Transverse colon (tissue), 4 donors: ENCODE results near the gene SLX4IP. TPM values are rescaled to one million over a fixed set of nuclear protein-coding genes. Genes with fewer than 3 reads are reported as not detected.
A peak's percentile ranks its signal among the peaks of the same experiment; 100 is the strongest.

Experiments
- DNase-seq: peaks from one replicate; pipeline ENCODE4 v3.0.0-alpha.2; 2019
- H3K27ac ChIP-seq, 4 donors: fragments of 200-600 bp; sonication (generic); 2 replicates each; pipeline ENCODE4 v1.5.1; 2016 to 2018; ENCODE audit warnings: inconsistent platforms in 4 of 4
- H3K27me3 ChIP-seq: fragments of 200-600 bp; sonication (generic); 2 replicates; pipeline ENCODE4 v1.5.1; 2017; ENCODE audit warnings: inconsistent platforms
- H3K36me3 ChIP-seq, 4 donors: fragments of 200-600 bp; sonication (generic); 2 replicates each; pipeline ENCODE4 v1.5.1; 2017 to 2019; ENCODE audit warnings: inconsistent platforms in 4 of 4
- H3K4me1 ChIP-seq, 4 donors: fragments of 200-600 bp; sonication (generic); 2 replicates each; pipeline ENCODE4 v1.5.1; 2017 to 2020; ENCODE audit warnings: inconsistent platforms in 4 of 4
- H3K4me3 ChIP-seq, 4 donors: fragments of 200-600 bp; sonication (generic); 1 replicate in 1 of 4; 2 replicates in 3 of 4; pipeline versions ENCODE4 v1.5.1 to v1.6.1; 2017 to 2019; ENCODE audit warnings: inconsistent platforms in 4 of 4
- H3K9me3 ChIP-seq, 2 donors: fragments of 200-600 bp; sonication (generic); 2 replicates each; pipeline ENCODE4 v1.5.1; 2017 to 2019; ENCODE audit warnings: inconsistent platforms in 2 of 2
- EP300 ChIP-seq: sonication (generic); formaldehyde crosslinking; IDR thresholded peaks from one replicate; pipeline ENCODE4 v1.6.1; 2017; ENCODE audit warnings: antibody characterized with exemption, low read depth
- POLR2A ChIP-seq: fragments of 450-650 bp; IDR thresholded peaks from one replicate; pipeline ENCODE4 v1.6.1; 2016; ENCODE audit warnings: antibody characterized with exemption, mild to moderate bottlenecking, moderate library complexity
- POLR2AphosphoS5 ChIP-seq, 3 donors: sonication (generic); formaldehyde crosslinking; IDR thresholded peaks; one replicate each; pipeline ENCODE4 v1.6.1; 2016; ENCODE audit warnings: antibody characterized with exemption in 3 of 3
- WGBS, 2 donors: methylation state at CpG; one replicate each; pipeline ENCODE4 v1.1.5; 2018; ENCODE audit warnings: low coverage in 1 of 2; 5-methylcytosine and 5-hydroxymethylcytosine counted together
- in situ Hi-C, 4 donors: fragments of 200-750 bp; cut with MboI; loops; one replicate each; pipeline versions ENCODE4 v1.15.0 to v1.15.1; 2017; ENCODE audit warnings: low sequenced_read_pairs in 3 of 4, low pct_ligation_motif_present in 1 of 4, low pct_unique_long_range_greater_than_20kb in 1 of 4
- intact Hi-C: fragments of 100-400 bp; cut with DNase I; formaldehyde crosslinking; loops from one replicate; pipeline ENCODE4 v1.15.1; 2023; ENCODE audit warnings: low total_unique reads
- total RNA-seq, 4 donors: library from RNA; depleted of rRNA; stranded (reverse); fragments of >200 nt; gene quantifications; one replicate each; pipeline ENCODE4 v1.1.0, GENCODE V29; 2016
- TF ChIP-seq, protein P1 (sequence below), 5 experiments: fragments of 200-600 bp in 3 of 5; fragments of 450-650 bp in 2 of 5; sonication (generic) in 3 of 5; IDR thresholded peaks; 1 replicate in 2 of 5; 2 replicates in 3 of 5; pipeline ENCODE4 v1.5.1; 2016 to 2017; ENCODE audit warnings: antibody characterized with exemption in 5 of 5, inconsistent platforms in 3 of 5, mild to moderate bottlenecking in 2 of 5, moderate library complexity in 1 of 5

SLX4IP gene
- total RNA-seq, 4 donors from 2014 or later: 5.4 to 8.4 (median 7.5) TPM

DNA sequence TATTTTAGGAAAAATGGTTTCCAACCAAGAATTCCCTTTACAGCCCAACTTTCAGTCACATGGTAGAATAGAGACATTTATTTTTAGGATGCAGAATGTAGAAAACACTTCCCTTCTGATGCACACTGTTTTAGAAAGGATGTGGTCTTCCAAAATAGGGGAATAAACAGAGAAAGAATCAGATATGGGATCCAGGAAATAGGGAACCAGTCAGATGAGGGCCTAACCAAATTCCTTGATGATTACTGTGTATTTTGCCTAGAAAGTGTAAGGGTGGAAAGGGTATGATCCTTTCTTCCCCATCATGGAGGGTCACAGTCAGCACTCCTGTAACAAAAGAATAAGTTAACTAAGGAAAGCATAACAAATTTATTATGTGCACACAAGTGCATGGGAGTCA is 27.4 kb downstream of the SLX4IP start:
- intact Hi-C loops (loop anchor here (10.0 kb wide), 1 partner anchor 1082 kb away; no protein-coding TSS in a partner anchor), in situ Hi-C loops (loop anchor here in 3 of 4 donors (25.0 kb wide), 3 partner anchors 200 to 1075 kb away; partner anchors contain the start of gene JAG1 (in 1 of the 3))
- Histone ChIP-seq H3K36me3 (no peaks in the 10 kb centered on the region), H3K4me1 (peaks cover 5 to 27% (median 7%) of the 10 kb centered on the region in 4 donors), H3K4me3 (no peak overlapping the region), H3K27ac (no peak overlapping the region), H3K9me3 (no peaks in the 10 kb centered on the region), H3K27me3 (no peaks in the 10 kb centered on the region)
- TF ChIP-seq, protein P1, sequence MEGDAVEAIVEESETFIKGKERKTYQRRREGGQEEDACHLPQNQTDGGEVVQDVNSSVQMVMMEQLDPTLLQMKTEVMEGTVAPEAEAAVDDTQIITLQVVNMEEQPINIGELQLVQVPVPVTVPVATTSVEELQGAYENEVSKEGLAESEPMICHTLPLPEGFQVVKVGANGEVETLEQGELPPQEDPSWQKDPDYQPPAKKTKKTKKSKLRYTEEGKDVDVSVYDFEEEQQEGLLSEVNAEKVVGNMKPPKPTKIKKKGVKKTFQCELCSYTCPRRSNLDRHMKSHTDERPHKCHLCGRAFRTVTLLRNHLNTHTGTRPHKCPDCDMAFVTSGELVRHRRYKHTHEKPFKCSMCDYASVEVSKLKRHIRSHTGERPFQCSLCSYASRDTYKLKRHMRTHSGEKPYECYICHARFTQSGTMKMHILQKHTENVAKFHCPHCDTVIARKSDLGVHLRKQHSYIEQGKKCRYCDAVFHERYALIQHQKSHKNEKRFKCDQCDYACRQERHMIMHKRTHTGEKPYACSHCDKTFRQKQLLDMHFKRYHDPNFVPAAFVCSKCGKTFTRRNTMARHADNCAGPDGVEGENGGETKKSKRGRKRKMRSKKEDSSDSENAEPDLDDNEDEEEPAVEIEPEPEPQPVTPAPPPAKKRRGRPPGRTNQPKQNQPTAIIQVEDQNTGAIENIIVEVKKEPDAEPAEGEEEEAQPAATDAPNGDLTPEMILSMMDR (IDR thresholded peaks at IDR 0.05): no peak
- TF ChIP-seq POLR2A (no peak), POLR2AphosphoS5 (IDR thresholded peaks at IDR 0.05) (no peak), EP300 (no peak)
- no peak for DNase-seq

DNA sequence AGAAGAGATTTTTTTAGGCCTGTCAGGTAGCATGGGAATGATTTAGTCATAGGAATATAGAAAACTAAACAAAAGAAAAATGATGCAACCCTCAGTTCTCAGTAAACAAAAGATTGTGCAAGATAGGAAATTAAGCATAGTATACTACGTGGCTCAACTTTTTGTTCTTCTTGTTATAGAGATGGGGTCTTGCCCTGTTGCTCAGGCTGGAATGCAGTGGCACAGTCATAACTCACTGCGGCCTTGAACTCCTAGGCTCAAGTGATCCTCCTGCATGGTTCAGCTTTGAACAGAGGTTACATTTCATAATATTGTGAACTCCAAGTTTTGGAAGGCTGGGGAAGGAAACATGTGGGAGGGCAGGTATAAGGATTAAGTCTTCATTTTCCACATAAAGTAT is 28.5 kb downstream of the SLX4IP start:
- H3K36me3 ChIP-seq: no peaks in the 10 kb centered on the region
- TF ChIP-seq, protein P1 (IDR thresholded peaks at IDR 0.05): no peak
- peaks cover 6 to 38% (median 15%) of the 10 kb centered on the region in 4 donors for H3K4me1 ChIP-seq
- no peak overlapping the region for H3K4me3 ChIP-seq
- no peaks in the 10 kb centered on the region for H3K9me3 ChIP-seq
- no peak for DNase-seq
- no peak overlapping the region for H3K27ac ChIP-seq
- 85 to 95% methylated on average over 2 of the region's 2 CpGs for WGBS, 2 donors
- in situ Hi-C loops (loop anchor here in 3 of 4 donors (25.0 kb wide), 3 partner anchors 199 to 1074 kb away; partner anchors contain the start of gene JAG1 (in 1 of the 3)), intact Hi-C loops (loop anchor here (10.0 kb wide), 1 partner anchor 1081 kb away; no protein-coding TSS in a partner anchor)
- no peaks in the 10 kb centered on the region for H3K27me3 ChIP-seq

DNA sequence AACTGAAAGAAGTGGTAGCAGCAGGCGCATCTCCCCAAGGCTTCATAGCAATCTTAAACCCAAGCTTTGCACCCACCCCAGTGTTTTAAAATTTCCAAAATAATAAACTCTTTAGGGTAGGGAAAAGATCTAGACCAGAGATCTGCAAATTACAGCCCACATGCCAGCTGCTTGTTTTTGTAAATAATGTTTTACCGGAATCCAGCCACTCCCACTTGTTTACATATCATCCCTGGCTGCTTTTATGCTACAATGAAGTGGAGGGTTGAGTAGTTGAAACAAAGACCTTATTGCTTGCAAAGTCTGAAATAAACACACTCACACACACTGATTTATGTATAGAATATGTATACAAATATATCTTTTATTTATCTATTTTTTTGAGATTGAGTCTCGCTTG is 30.0 kb downstream of the SLX4IP start:
- no peaks in the 10 kb centered on the region for H3K36me3 ChIP-seq
- no peak for TF ChIP-seq POLR2A
- TF ChIP-seq, protein P1 (IDR thresholded peaks at IDR 0.05): no peak
- no peak for TF ChIP-seq EP300
- TF ChIP-seq POLR2AphosphoS5 (IDR thresholded peaks at IDR 0.05): no peak
- no peak overlapping the region for H3K27ac ChIP-seq
- H3K4me3 ChIP-seq: no peak overlapping the region
- 73 to 77% methylated on average over 3 of the region's 3 CpGs for WGBS, 2 donors
- H3K9me3 ChIP-seq: no peaks in the 10 kb centered on the region
- H3K27me3 ChIP-seq: no peaks in the 10 kb centered on the region
- intact Hi-C loops: loop anchor here (10.0 kb wide), 1 partner anchor 1080 kb away; no protein-coding TSS in a partner anchor
- peaks cover 6 to 49% (median 16%) of the 10 kb centered on the region in 4 donors for H3K4me1 ChIP-seq
- in situ Hi-C loops: loop anchor here in 3 of 4 donors (25.0 kb wide), 3 partner anchors 197 to 1072 kb away; partner anchors contain the start of gene JAG1 (in 1 of the 3)
- no peak for DNase-seq

DNA sequence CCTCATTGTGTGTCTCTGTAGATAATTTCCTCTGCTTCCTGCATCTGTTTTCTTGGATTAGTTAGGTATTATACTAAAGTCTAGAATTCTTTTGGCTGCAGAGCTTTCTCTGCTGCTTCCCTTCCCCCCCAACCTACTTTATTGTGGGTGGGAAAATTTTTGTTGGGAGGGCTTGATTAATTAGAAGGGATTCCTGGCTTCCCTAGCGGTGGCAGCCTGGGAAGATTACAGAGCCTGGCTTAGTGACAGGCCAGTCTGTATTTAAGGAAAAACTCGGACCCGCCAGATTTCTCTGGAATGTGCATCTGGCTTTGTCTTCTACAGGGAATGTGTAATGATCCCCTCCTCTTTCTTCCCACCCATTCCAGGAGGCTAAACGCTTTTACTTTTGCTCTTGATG is 31.2 kb downstream of the SLX4IP start:
- TF ChIP-seq POLR2A: no peak
- no peak for TF ChIP-seq EP300
- TF ChIP-seq, protein P1 (IDR thresholded peaks at IDR 0.05): no peak
- no peak for TF ChIP-seq POLR2AphosphoS5 (IDR thresholded peaks at IDR 0.05)

More for the DNA sequence above, 31.2 kb downstream of the SLX4IP start:
- no peaks in the 10 kb centered on the region for H3K27me3 ChIP-seq
- H3K27ac ChIP-seq: peak overlapping the region in 3 of 4 donors; percentile 1 to 45 (median 24)
- H3K36me3 ChIP-seq: no peaks in the 10 kb centered on the region
- intact Hi-C loops: loop anchor here (10.0 kb wide), 1 partner anchor 1078 kb away; no protein-coding TSS in a partner anchor
- peaks cover 6 to 47% (median 16%) of the 10 kb centered on the region in 4 donors for H3K4me1 ChIP-seq
- no peak for DNase-seq
- in situ Hi-C loops: loop anchor here in 3 of 4 donors (25.0 kb wide), 3 partner anchors 196 to 1071 kb away; partner anchors contain the start of gene JAG1 (in 1 of the 3)
- 58 to 75% methylated on average over 3 to 4 of the region's 4 CpGs for WGBS, 2 donors
- no peak overlapping the region for H3K4me3 ChIP-seq
- H3K9me3 ChIP-seq: no peaks in the 10 kb centered on the region
